HepG2 (cell line): Measurements from ENCODE around the gene NME7. TPM values are rescaled to one million over a fixed set of nuclear protein-coding genes. Genes with fewer than 3 reads are reported as not detected.

Experiments used
- ATAC-seq: fragments of 200-7000 bp; cut with Tn5 transposase; 3 replicates; pipeline ENCODE4 v1.9.1; 2020; ENCODE audit warnings: mild to moderate bottlenecking, moderate library complexity
- BruUV-seq: library from RNA; stranded (reverse); fragments of 400-500 nt; replicated peaks from 2 replicates; lab custom pipeline; 2021; lab: Mats Ljungman, UMichigan
- CTCF ChIA-PET: fragments of 300-600 bp; formaldehyde crosslinking; extraction: SDS; loops from one replicate; lab custom pipeline; 2021; ENCODE audit warnings: low total read pairs, inconsistent platforms, low intra/inter-chr PET ratio; lab: Yijun Ruan, JAX
- POLR2A ChIA-PET: fragments of 350-600 bp; sonication (Branson Sonifier 250); formaldehyde crosslinking; loops from one replicate; lab custom pipeline; 2020; ENCODE audit warnings: antibody characterized with exemption, inconsistent platforms; lab: Yijun Ruan, JAX
- DNase-seq: peaks from one replicate; pipeline ENCODE4 v3.0.0-alpha.2; 2015; ENCODE audit warnings: low spot score
- FAIRE-seq: peaks from 3 replicates; lab custom pipeline; 2011; peaks lifted over from hg19 to GRCh38; lab: Jason Lieb, UNC
- H2AFZ ChIP-seq: one replicate; pipeline ENCODE4 v1.6.1; 2011; ENCODE audit warnings: low read length, inconsistent platforms
- H3K27ac ChIP-seq: fragments of 300-600 bp; 3 replicates; pipeline ENCODE4 v1.8.0; 2011; ENCODE audit warnings: mixed run types, mild to moderate bottlenecking, mixed read lengths, low read length, inconsistent platforms; ENCODE audit not compliant: insufficient read depth; ENCODE audit errors: extremely low read length
- H3K27me3 ChIP-seq, 2 experiments: fragments of 200-600 bp in 1 of 2; 2 replicates in 1 of 2; 3 replicates in 1 of 2; pipeline versions ENCODE4 v1.6.0 to v1.8.0; 2011; ENCODE audit warnings: low read length in 2 of 2, mild to moderate bottlenecking in 2 of 2, moderate library complexity in 2 of 2, inconsistent platforms in 1 of 2; ENCODE audit not compliant: insufficient read depth in 2 of 2, control insufficient read depth in 1 of 2
- H3K36me3 ChIP-seq, 2 experiments: fragments of 200-600 bp in 1 of 2; replicated peaks in 1 of 2; 2 replicates in 1 of 2; 3 replicates in 1 of 2; pipeline versions ENCODE4 v1.5.1 to v1.8.0; 2011; ENCODE audit warnings: low read length in 2 of 2, inconsistent platforms in 1 of 2; ENCODE audit not compliant: insufficient read depth in 2 of 2, control insufficient read depth in 1 of 2
- H3K4me1 ChIP-seq: 2 replicates; pipeline ENCODE4 v1.5.1; 2012; ENCODE audit warnings: low read length, inconsistent platforms; ENCODE audit not compliant: insufficient read depth
- H3K4me2 ChIP-seq: 2 replicates; pipeline ENCODE4 v1.6.0; 2011; ENCODE audit warnings: low read depth, low read length, inconsistent platforms
- H3K4me3 ChIP-seq, 3 experiments: fragments of 200-600 bp in 1 of 3; sonication (generic), shearing (Covaris generic) in 1 of 3; replicated peaks in 1 of 3; 2 replicates each; pipeline ENCODE4 v1.5.1; 2011 to 2016; ENCODE audit warnings: low read length in 3 of 3, inconsistent platforms in 2 of 3, low read depth in 2 of 3, mild to moderate bottlenecking in 2 of 3, control low read depth in 1 of 3, mixed read lengths in 1 of 3; ENCODE audit not compliant: insufficient read depth in 1 of 3
- H3K79me2 ChIP-seq: one replicate; pipeline ENCODE4 v1.6.1; 2011; ENCODE audit warnings: low read length, inconsistent platforms; ENCODE audit not compliant: insufficient read depth
- H3K9ac ChIP-seq: 2 replicates; pipeline ENCODE4 v1.6.0; 2011; ENCODE audit warnings: mild to moderate bottlenecking, low read depth, low read length, inconsistent platforms; ENCODE audit not compliant: insufficient read depth
- H3K9me3 ChIP-seq: 2 replicates; pipeline ENCODE4 v1.5.1; 2012; ENCODE audit warnings: mild to moderate bottlenecking, low read length
- H4K20me1 ChIP-seq: 2 replicates; pipeline ENCODE4 v1.6.0; 2011; ENCODE audit warnings: inconsistent platforms, mild to moderate bottlenecking, low read length, moderate library complexity; ENCODE audit not compliant: insufficient read depth
- ELF1 ChIP-seq: sonication (generic); formaldehyde crosslinking; IDR thresholded peaks from 2 replicates; pipeline ENCODE4 v1.4.0; 2020; ENCODE audit warnings: missing genetic modification reagents
- HMG20A ChIP-seq: IDR thresholded peaks from 2 replicates; pipeline ENCODE4 v1.6.1; 2016; ENCODE audit warnings: borderline replicate concordance
- HOXA3 ChIP-seq: sonication (generic); formaldehyde crosslinking; IDR thresholded peaks from 2 replicates; pipeline ENCODE4 v1.5.0; 2020; ENCODE audit warnings: missing genetic modification reagents
- KDM2A ChIP-seq: sonication (generic); formaldehyde crosslinking; IDR thresholded peaks from 2 replicates; pipeline ENCODE4 v1.4.0; 2020; ENCODE audit warnings: low read depth, missing genetic modification reagents, borderline replicate concordance
- MED8 ChIP-seq: sonication (generic); formaldehyde crosslinking; IDR thresholded peaks from 2 replicates; pipeline ENCODE4 v1.8.1; 2023; ENCODE audit warnings: mild to moderate bottlenecking, missing genetic modification reagents; ENCODE audit not compliant: insufficient replicate concordance
- MTA1 ChIP-seq: sonication (generic); formaldehyde crosslinking; IDR thresholded peaks from 2 replicates; pipeline ENCODE4 v1.4.0; 2020; ENCODE audit warnings: missing genetic modification reagents, mild to moderate bottlenecking, borderline replicate concordance
- MYC ChIP-seq: sonication (generic); formaldehyde crosslinking; IDR thresholded peaks from 2 replicates; pipeline ENCODE4 v1.9.0; 2021; ENCODE audit warnings: missing genetic modification reagents, borderline replicate concordance
- PAX8 ChIP-seq: sonication (generic); formaldehyde crosslinking; IDR thresholded peaks from 2 replicates; pipeline ENCODE4 v1.8.0; 2022; ENCODE audit warnings: mild to moderate bottlenecking, missing genetic modification reagents, borderline replicate concordance
- RBM22 ChIP-seq: fragments of 200-400 bp; formaldehyde crosslinking; optimal IDR thresholded peaks from 2 replicates; pipeline ENCODE3; 2017; ENCODE audit warnings: mild to moderate bottlenecking, low read length, moderate library complexity
- RELA ChIP-seq: sonication (generic); formaldehyde crosslinking; IDR thresholded peaks from 2 replicates; pipeline ENCODE4 v1.4.0; 2020; ENCODE audit warnings: missing genetic modification reagents
- ZNF143 ChIP-seq: sonication (generic); formaldehyde crosslinking; IDR thresholded peaks from 2 replicates; pipeline ENCODE4 v1.4.0; 2020; ENCODE audit warnings: missing genetic modification reagents
- ZNF350 ChIP-seq: sonication (generic); formaldehyde crosslinking; IDR thresholded peaks from 2 replicates; pipeline ENCODE4 v1.4.0; 2020; ENCODE audit warnings: mild to moderate bottlenecking, low read depth, missing genetic modification reagents, borderline replicate concordance
- ZNF563 ChIP-seq: sonication (generic); formaldehyde crosslinking; IDR thresholded peaks from 2 replicates; pipeline ENCODE4 v1.8.0; 2022; ENCODE audit warnings: mild to moderate bottlenecking, moderate library complexity, missing genetic modification reagents
- WGBS: methylation state at CpG from one replicate; pipeline ENCODE4 v1.1.6; 2017; ENCODE audit warnings: low lambda C conversion rate; 5-methylcytosine and 5-hydroxymethylcytosine counted together
- in situ Hi-C: cut with HindIII; loops from 2 replicates; pipeline ENCODE4 v1.10.0; 2017; ENCODE audit warnings: low pct_unique_long_range_greater_than_20kb; ENCODE audit not compliant: extremely low pct_ligation_motif_present
- intact Hi-C: fragments of 100-400 bp; cut with micrococcal nuclease; formaldehyde crosslinking; loops from one replicate; pipeline ENCODE4 v1.10.0; 2022; ENCODE audit not compliant: unreplicated experiment
- polyA plus RNA-seq, 8 experiments: library from polyadenylated mRNA; depleted of rRNA in 3 of 8; stranded (reverse) in 7 of 8; unstranded in 1 of 8; fragments of >200 nt; fragmentation: Illumina TruSeq in 4 of 8; extraction: Trizol in 4 of 8; gene quantifications; 2 replicates each; pipeline versions ENCODE4 v1.2.1 to v1.2.3, GENCODE V29; 2011 to 2016; ENCODE audit warnings: low read depth in 4 of 8, missing spikeins in 1 of 8, mixed read lengths in 1 of 8; ENCODE audit not compliant: insufficient read depth in 1 of 8
- total RNA-seq, 5 experiments: library from RNA; depleted of rRNA; stranded (reverse); fragments of >200 nt; fragmentation: Illumina TruSeq; extraction: Trizol; gene quantifications; 2 replicates each; pipeline ENCODE4 v1.2.3, GENCODE V29; 2016; ENCODE audit warnings: low read depth in 1 of 5
- TF ChIP-seq, protein P1 (sequence below): sonication (generic); formaldehyde crosslinking; IDR thresholded peaks from 2 replicates; pipeline ENCODE4 v1.4.0; 2020; ENCODE audit warnings: missing genetic modification reagents; ENCODE audit errors: not compliant biosample characterization
- TF ChIP-seq, protein P2 (sequence below): sonication (generic); formaldehyde crosslinking; conservative IDR thresholded peaks from 2 replicates; pipeline ENCODE4 v1.8.0; 2022; ENCODE audit warnings: missing genetic modification reagents

Gene NME7
- total and polyA plus RNA-seq, 2 of the 13 experiments (the other 11 are each of a cell fraction or from before 2014, with no cell fraction given): 9.4 to 22.5 TPM

DNA sequence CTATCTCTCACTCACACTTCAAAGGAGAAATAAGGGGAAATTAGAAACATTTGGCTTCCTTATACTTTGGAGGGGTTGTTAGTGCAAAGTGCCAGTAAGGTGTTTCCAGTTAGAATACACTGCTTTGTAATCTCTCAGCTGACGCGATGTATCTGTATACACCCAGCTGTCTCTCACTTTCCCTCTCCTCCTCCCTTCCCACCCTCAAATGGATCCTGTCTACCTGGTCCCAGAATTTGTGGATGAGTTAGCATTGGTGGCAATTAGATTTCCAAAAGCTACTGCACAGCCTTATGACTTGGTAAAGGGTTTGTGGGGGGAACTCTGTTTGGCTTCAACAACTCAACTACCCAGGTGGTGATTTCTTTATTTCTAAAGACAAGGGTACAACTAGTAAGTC lies 250.6 kb downstream of the NME7 start:
- Histone ChIP-seq H3K4me1 (peaks cover 97% of the 10 kb centered on the region), H3K9ac (no peak overlapping the region), H3K79me2 (peaks cover 83% of the 10 kb centered on the region)
- ATAC-seq (no peak), FAIRE-seq (no peak)
- WGBS: 97% methylated on average over 2 of the region's 2 CpGs
- in situ Hi-C loops: no loop called here
- TF ChIP-seq RBM22: peak; percentile 82
- no peak for TF ChIP-seq MED8 (CRISPR knock-in tag)
- TF ChIP-seq, all 625 proteins: peak for 1
- BruUV-seq: TSS peak; percentile 8
- Histone ChIP-seq H3K9me3 (no peaks in the 10 kb centered on the region), H3K36me3 (peaks cover 26 to 81% of the 10 kb centered on the region in 2 experiments), H2AFZ (no peak overlapping the region), H3K4me3 (no peak overlapping the region), H3K4me2 (no peak overlapping the region), H3K27ac (peak overlapping the region; percentile 66), H3K27me3 (no peaks in the 10 kb centered on the region), H4K20me1 (peaks cover 51% of the 10 kb centered on the region)
- no peak for DNase-seq
- ChIA-PET CTCF (no interaction called here), POLR2A (interaction anchor here (1.8 to 2.8 kb wide), 2 partner anchors 10 to 28 kb away, joined by 16 to 26 read pairs; partner anchors contain the start of gene ATP1B1)
- intact Hi-C loops: no loop called here

DNA sequence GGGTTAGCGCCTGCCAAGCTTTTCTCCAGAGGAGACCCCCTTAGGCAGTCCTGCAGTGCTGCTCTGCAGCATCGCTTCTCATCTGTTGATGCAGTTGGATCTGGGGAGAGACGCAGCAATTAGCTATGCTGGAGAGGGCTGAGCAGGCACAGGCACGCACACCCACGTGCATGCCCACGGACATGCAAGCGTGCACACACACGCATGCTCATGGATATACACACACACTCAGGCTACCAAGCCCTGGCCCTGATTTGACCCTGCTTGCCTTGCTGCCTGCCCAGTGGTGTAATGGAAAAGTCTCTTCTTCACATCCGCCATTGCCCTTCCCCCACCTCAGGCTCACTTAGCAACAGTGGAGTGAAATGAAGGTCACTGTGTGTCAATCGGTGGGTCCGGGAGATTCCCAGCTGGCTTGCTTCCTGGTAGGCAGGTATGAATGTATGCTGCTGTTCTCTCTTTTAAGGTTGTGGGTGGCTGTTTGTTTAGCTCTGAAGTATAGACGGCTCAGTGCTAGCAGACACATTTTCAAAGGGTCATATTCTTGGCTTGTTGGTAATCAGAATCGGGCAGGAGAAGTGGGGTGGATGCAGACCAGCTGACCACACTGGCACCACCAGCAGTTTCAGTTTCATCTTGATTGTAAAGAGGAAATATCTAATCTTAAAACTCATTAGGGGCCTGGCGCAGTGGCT lies 251.6 kb downstream of the NME7 start:
- H3K4me2 ChIP-seq: peak overlapping the region; percentile 30
- H3K36me3 ChIP-seq: peaks cover 22 to 81% of the 10 kb centered on the region in 2 experiments
- ChIA-PET CTCF (no interaction called here), POLR2A (interaction anchor here (0.8 to 2.8 kb wide), 4 partner anchors 9 to 32 kb away, joined by 3 to 26 read pairs (median 11); partner anchors contain the start of gene ATP1B1)
- BruUV-seq: no TSS peak
- in situ Hi-C loops: no loop called here
- peak; percentile 71 for FAIRE-seq
- ATAC-seq: peak; percentile 80
- intact Hi-C loops: no loop called here
- peak; percentile 96 for DNase-seq
- peaks cover 98% of the 10 kb centered on the region for H3K4me1 ChIP-seq
- H3K9me3 ChIP-seq: no peaks in the 10 kb centered on the region
- H4K20me1 ChIP-seq: peaks cover 51% of the 10 kb centered on the region
- 74% methylated on average over 14 of the region's 14 CpGs for WGBS
- no peak overlapping the region for H2AFZ ChIP-seq
- peak overlapping the region; percentile 66 for H3K27ac ChIP-seq
- no peak overlapping the region; the same call in 1 of the 2 replicates for H3K9ac ChIP-seq
- no peaks in the 10 kb centered on the region for H3K27me3 ChIP-seq
- peak overlapping the region in 1 of 3 experiments; percentile 25; a peak in 2 of 6 replicates for H3K4me3 ChIP-seq
- H3K79me2 ChIP-seq: peaks cover 83% of the 10 kb centered on the region
- TF ChIP-seq ELF1 (CRISPR knock-in tag) (peak; percentile 79), HMG20A (CRISPR knock-in tag) (peak; percentile 80; the same call in 1 of the 2 replicates), KDM2A (CRISPR knock-in tag) (peak; percentile 72; the same call in 1 of the 2 replicates), MTA1 (CRISPR knock-in tag) (0 out of 2 replicates have a peak, but pooled peaks have one; percentile 27), ZNF350 (peak; percentile 47; the same call in 1 of the 2 replicates), PAX8 (no peak), ZNF143 (CRISPR knock-in tag) (peak; percentile 39; the same call in 1 of the 2 replicates), MYC (CRISPR knock-in tag) (peak; percentile 40; the same call in 1 of the 2 replicates), HOXA3 (CRISPR knock-in tag) (peak; percentile 86), ZNF563 (CRISPR knock-in tag) (peak; percentile 46; the same call in 1 of the 2 replicates), RELA (CRISPR knock-in tag) (peak; percentile 97)
- TF ChIP-seq, protein P1, sequence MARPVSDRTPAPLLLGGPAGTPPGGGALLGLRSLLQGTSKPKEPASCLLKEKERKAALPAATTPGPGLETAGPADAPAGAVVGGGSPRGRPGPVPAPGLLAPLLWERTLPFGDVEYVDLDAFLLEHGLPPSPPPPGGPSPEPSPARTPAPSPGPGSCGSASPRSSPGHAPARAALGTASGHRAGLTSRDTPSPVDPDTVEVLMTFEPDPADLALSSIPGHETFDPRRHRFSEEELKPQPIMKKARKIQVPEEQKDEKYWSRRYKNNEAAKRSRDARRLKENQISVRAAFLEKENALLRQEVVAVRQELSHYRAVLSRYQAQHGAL: no peak
- TF ChIP-seq, protein P2, sequence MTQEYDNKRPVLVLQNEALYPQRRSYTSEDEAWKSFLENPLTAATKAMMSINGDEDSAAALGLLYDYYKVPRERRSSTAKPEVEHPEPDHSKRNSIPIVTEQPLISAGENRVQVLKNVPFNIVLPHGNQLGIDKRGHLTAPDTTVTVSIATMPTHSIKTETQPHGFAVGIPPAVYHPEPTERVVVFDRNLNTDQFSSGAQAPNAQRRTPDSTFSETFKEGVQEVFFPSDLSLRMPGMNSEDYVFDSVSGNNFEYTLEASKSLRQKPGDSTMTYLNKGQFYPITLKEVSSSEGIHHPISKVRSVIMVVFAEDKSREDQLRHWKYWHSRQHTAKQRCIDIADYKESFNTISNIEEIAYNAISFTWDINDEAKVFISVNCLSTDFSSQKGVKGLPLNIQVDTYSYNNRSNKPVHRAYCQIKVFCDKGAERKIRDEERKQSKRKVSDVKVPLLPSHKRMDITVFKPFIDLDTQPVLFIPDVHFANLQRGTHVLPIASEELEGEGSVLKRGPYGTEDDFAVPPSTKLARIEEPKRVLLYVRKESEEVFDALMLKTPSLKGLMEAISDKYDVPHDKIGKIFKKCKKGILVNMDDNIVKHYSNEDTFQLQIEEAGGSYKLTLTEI (CRISPR knock-in tag): no peak
